T-helper 1 cell treated with Interleukin-12 subunit alpha and Interleukin-12 subunit beta and Interleukin-4 antibody, amounts not matched to agents 30 μg/mL and 1 μg/mL, for 36 hours (primary cell): ENCODE data around the gene FAM3D.
"Not testable (repeated sequence)": the region's sequence is repeated elsewhere in the genome, so short reads cannot be mapped to it uniquely, and the experiment has no call there.

Experiments used
- H3K27ac Mint-ChIP-seq: one replicate; pipeline ENCODE4 v1.8.0; 2021; ENCODE audit warnings: mild to moderate bottlenecking, mixed read lengths
- H3K27me3 Mint-ChIP-seq: one replicate; pipeline ENCODE4 v1.8.0; 2021; ENCODE audit warnings: low read depth, mixed read lengths
- H3K36me3 Mint-ChIP-seq: one replicate; pipeline ENCODE4 v1.8.0; 2021; ENCODE audit warnings: low read depth, mixed read lengths
- H3K4me1 Mint-ChIP-seq: one replicate; pipeline ENCODE4 v1.8.0; 2021; ENCODE audit warnings: low read depth, mixed read lengths
- H3K4me3 Mint-ChIP-seq: one replicate; pipeline ENCODE4 v1.8.0; 2021; ENCODE audit warnings: mild to moderate bottlenecking, moderate library complexity, mixed read lengths
- H3K9me3 Mint-ChIP-seq: one replicate; pipeline ENCODE4 v1.8.0; 2021; ENCODE audit warnings: mixed read lengths

FAM3D gene

GRCh38 chr3:58666683-58667082, at the start of gene FAM3D:
FAM3D (minus strand) TSS chr3:58666774; CDS start chr3:58655563, 11,211 bp downstream.
- no peaks in the 10 kb centered on the region for H3K4me1 Mint-ChIP-seq
- H3K27me3 Mint-ChIP-seq: no peaks in the 10 kb centered on the region
- no peak within 1 kb of the TSS for H3K4me3 Mint-ChIP-seq
- H3K27ac Mint-ChIP-seq: no peak within 1 kb of the TSS
- no peaks in the 10 kb centered on the region for H3K36me3 Mint-ChIP-seq
- H3K9me3 Mint-ChIP-seq: no peaks in the 10 kb centered on the region

GRCh38 chr3:58713715-58714401, 47.3 kb upstream of the FAM3D start:
- H3K27ac Mint-ChIP-seq: no peak overlapping the region

GRCh38 chr3:58711871-58712270, 45.3 kb upstream of the FAM3D start:
- no peak overlapping the region for H3K27ac Mint-ChIP-seq
- no peaks in the 10 kb centered on the region for H3K36me3 Mint-ChIP-seq
- H3K27me3 Mint-ChIP-seq: no peaks in the 10 kb centered on the region
- no peak overlapping the region for H3K4me3 Mint-ChIP-seq
- H3K4me1 Mint-ChIP-seq: no peaks in the 10 kb centered on the region
- peaks cover 3% of the 10 kb centered on the region for H3K9me3 Mint-ChIP-seq

More at GRCh38 chr3:58713715-58714401, 47.3 kb upstream of the FAM3D start:
- H3K4me3 Mint-ChIP-seq: no peak overlapping the region
- no peaks in the 10 kb centered on the region for H3K36me3 Mint-ChIP-seq
- H3K27me3 Mint-ChIP-seq: no peaks in the 10 kb centered on the region
- H3K9me3 Mint-ChIP-seq: no peaks in the 10 kb centered on the region
- no peaks in the 10 kb centered on the region for H3K4me1 Mint-ChIP-seq

GRCh38 chr3:58708983-58709382, 42.4 kb upstream of the FAM3D start:
- not testable (repeated sequence) for H3K4me3 Mint-ChIP-seq, H3K36me3 Mint-ChIP-seq, H3K9me3 Mint-ChIP-seq, H3K27ac Mint-ChIP-seq, H3K4me1 Mint-ChIP-seq, H3K27me3 Mint-ChIP-seq

DNA sequence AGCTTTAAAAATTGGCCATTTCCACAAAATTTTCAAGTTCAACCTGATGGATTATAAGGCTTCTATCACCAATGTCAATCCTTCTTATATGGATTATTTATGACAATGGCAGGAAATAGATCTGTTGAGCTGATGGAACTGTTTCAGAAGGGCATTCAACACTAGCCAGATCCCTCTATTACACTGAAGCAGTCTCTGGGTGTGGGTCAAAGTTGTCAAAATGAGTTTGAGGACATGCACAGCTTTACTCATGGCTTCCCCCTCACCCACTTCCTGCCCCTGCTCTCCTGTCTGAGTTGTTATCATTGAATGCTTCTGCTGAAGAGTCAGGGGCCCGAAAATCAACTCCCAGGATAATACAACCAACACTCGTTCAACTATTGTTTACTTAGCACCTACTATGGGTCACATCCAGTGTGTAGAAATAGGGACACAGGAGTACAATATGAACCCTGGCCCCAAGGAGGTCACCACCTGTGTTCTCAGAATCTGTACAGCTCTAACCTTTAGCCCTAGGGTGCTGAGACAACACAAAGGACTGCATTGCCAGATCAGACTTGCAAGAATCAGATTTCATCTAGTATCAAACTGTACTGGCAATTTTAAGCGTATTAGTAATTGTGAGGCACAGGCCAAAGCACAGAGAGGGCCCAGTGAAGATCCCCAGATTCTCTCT, 41.7 kb upstream of the FAM3D start:
- no peaks in the 10 kb centered on the region for H3K4me1 Mint-ChIP-seq
- H3K27ac Mint-ChIP-seq: no peak overlapping the region
- H3K9me3 Mint-ChIP-seq: peaks cover 3% of the 10 kb centered on the region
- no peaks in the 10 kb centered on the region for H3K36me3 Mint-ChIP-seq
- H3K4me3 Mint-ChIP-seq: no peak overlapping the region
- H3K27me3 Mint-ChIP-seq: no peaks in the 10 kb centered on the region

GRCh38 chr3:58707390-58707930, 40.9 kb upstream of the FAM3D start:
- Mint-ChIP-seq H3K4me3 (no peak overlapping the region), H3K9me3 (peaks cover 3% of the 10 kb centered on the region)

DNA sequence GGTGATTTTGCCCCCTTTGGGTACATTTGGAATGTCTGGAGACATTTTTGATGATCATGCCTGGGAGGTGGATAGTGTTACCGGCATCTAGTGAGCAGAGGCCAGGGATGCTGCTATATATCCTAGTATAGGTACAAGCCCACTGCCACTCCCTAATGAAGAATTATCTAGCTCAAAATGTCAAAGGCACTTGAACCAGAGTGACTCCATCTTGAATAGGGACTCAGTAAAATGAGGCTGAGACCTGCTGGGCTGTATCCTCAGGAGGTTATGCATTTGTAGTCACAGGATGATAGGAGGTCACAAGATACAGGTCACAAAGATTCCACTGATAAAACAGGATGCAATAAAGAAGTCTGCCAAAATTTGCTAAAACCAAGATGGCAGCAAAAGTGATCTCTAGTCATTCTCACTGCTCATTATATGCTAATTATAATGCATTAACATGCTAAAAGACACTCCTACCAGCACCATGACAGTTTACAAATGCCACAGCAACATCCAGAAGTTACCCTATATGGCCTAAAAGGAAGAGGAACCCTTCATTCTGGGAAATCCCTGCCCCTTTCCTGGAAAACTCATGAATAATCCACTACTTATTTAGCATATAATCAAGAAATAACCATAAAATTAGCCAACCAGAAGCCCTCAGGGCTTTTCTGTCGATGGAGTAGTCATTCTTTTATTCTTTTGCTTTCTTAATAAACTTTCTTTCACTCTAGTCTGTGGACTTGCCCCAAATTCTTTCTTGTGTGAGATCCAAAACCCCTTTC, 40.0 kb upstream of the FAM3D start:
- peaks cover 3% of the 10 kb centered on the region for H3K9me3 Mint-ChIP-seq
- no peaks in the 10 kb centered on the region for H3K4me1 Mint-ChIP-seq
- no peaks in the 10 kb centered on the region for H3K36me3 Mint-ChIP-seq
- no peak overlapping the region for H3K4me3 Mint-ChIP-seq
- no peaks in the 10 kb centered on the region for H3K27me3 Mint-ChIP-seq
- H3K27ac Mint-ChIP-seq: no peak overlapping the region

More at GRCh38 chr3:58707390-58707930, 40.9 kb upstream of the FAM3D start:
- Mint-ChIP-seq H3K27me3 (no peaks in the 10 kb centered on the region), H3K27ac (no peak overlapping the region), H3K4me1 (no peaks in the 10 kb centered on the region), H3K36me3 (no peaks in the 10 kb centered on the region)

GRCh38 chr3:58704745-58705144, 38.2 kb upstream of the FAM3D start:
- no peaks in the 10 kb centered on the region for H3K27me3 Mint-ChIP-seq
- no peaks in the 10 kb centered on the region for H3K36me3 Mint-ChIP-seq
- H3K27ac Mint-ChIP-seq: no peak overlapping the region
- peaks cover 6% of the 10 kb centered on the region for H3K9me3 Mint-ChIP-seq
- H3K4me1 Mint-ChIP-seq: no peaks in the 10 kb centered on the region
- H3K4me3 Mint-ChIP-seq: no peak overlapping the region

DNA sequence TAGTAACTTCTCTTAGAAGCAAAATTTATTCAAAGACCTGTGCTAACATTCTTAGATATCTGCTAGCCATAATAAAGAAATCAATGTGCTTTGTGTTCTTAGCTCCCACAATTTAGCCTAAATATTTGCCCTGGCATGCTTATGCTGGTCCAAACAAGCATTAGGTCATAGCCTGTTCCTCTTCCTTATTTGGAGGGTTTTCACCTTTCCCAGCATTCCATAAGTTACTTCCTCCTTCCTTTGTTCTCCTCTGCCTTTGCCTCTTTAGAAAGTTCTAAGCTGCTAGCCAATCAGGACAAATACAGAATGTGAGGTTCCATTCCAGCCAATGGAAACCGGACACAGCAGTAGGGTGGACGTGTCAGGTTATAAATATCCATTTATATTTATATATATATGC, 37.7 kb upstream of the FAM3D start:
- not testable (repeated sequence) for H3K9me3 Mint-ChIP-seq, H3K4me1 Mint-ChIP-seq, H3K27ac Mint-ChIP-seq, H3K4me3 Mint-ChIP-seq, H3K27me3 Mint-ChIP-seq, H3K36me3 Mint-ChIP-seq

DNA sequence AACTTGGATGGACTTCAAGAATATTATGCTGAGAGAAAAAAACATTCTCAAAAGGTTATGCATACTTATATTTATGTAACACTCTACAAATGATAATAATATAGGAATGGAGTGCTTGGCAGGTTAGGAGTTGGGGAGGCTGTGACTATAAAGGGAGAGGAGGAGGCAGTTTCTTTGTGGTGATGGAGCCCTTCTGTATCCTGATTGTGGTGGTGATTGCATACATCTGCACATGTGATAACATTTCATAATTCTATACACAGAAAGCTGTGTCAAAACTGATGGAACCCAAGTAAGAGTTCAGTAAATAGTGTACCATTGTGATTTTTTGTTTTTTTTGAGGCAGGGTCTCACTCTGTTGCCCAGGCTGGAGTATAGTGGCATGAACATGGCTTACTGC, 31.7 kb upstream of the FAM3D start:
- peaks cover 5% of the 10 kb centered on the region for H3K27me3 Mint-ChIP-seq
- peaks cover 25% of the 10 kb centered on the region for H3K4me1 Mint-ChIP-seq
- no peaks in the 10 kb centered on the region for H3K36me3 Mint-ChIP-seq
- H3K4me3 Mint-ChIP-seq: no peak overlapping the region
- H3K9me3 Mint-ChIP-seq: peaks cover 15% of the 10 kb centered on the region
- no peak overlapping the region for H3K27ac Mint-ChIP-seq

DNA sequence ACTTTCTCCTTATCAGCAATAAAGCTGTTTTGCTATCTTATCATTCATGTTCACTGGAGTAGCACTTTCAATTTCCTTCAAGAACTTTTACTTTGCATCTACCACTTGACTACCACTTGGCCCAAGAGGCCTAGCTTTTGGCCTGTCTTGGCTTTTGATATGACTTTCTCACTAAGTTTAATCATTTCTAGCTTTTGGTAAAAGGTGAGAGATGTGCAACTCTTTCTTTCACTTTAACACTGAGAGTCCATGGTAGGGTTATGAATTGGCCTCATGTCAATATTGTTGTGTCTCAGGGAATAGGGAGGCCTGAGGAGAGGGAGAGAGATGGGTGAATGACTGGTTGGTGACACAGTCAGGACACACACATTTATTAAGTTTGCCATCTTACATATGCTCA, 31.0 kb upstream of the FAM3D start:
- Mint-ChIP-seq H3K4me1 (peaks cover 25% of the 10 kb centered on the region), H3K4me3 (no peak overlapping the region), H3K27me3 (peaks cover 5% of the 10 kb centered on the region), H3K27ac (no peak overlapping the region), H3K9me3 (peaks cover 17% of the 10 kb centered on the region), H3K36me3 (no peaks in the 10 kb centered on the region)

DNA sequence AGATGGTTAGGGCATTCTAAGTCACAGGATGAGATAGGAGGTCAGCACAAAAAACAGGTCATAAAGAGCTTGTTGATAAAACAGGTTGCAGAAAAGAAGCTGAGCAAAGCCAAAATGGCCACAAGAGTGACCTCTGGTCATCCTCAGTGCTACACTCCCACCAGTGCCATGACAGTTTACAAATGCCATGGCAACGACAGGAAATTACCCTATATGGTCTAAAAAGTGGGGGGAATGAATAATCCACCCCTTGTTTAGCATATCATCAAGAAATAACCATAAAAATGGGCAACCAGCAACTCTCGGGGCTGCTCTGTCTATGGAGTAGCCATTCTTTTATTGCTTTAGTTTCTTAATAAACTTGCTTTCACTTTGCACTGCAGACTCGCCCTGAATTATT, 30.2 kb upstream of the FAM3D start:
- H3K4me3 Mint-ChIP-seq, H3K27ac Mint-ChIP-seq, H3K36me3 Mint-ChIP-seq, H3K27me3 Mint-ChIP-seq: not testable (repeated sequence)
- H3K9me3 Mint-ChIP-seq: peaks cover 21% of the 10 kb centered on the region
- H3K4me1 Mint-ChIP-seq: peaks cover 25% of the 10 kb centered on the region

DNA sequence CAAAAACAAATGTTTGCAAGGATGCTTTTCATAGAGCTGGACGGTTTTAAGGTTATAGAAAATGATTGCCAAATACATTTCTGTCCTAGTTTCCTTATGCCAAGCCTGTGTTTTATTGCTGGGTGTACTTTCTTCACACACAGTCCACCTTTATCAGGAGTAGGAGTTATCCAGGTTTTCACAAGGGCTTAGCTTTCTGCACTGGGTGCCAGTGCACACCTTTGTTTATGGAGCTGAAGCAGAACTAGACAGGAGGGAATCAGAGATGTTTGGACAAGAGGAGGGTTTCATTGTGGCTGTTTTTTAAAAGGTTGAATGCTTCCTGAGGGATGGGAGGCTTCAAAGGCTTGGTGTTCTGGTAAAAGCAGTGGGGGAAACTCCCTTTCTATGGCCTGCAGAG, 29.5 kb upstream of the FAM3D start:
- H3K27me3 Mint-ChIP-seq: peaks cover 5% of the 10 kb centered on the region
- no peaks in the 10 kb centered on the region for H3K36me3 Mint-ChIP-seq
- no peak overlapping the region for H3K4me3 Mint-ChIP-seq
- no peak overlapping the region for H3K27ac Mint-ChIP-seq
- peaks cover 24% of the 10 kb centered on the region for H3K9me3 Mint-ChIP-seq
- peaks cover 25% of the 10 kb centered on the region for H3K4me1 Mint-ChIP-seq

- not testable (repeated sequence) for H3K4me3 Mint-ChIP-seq, H3K36me3 Mint-ChIP-seq, H3K27me3 Mint-ChIP-seq, H3K27ac Mint-ChIP-seq
- H3K4me1 Mint-ChIP-seq: peaks cover 25% of the 10 kb centered on the region
- H3K9me3 Mint-ChIP-seq: peaks cover 24% of the 10 kb centered on the region
These were observed 28.7 kb upstream of the FAM3D start for GRCh38 chr3:58695284-58695683.
